A549 treated with CORT108297 at 1 μM for 4 hours (cell line): Measurements from ENCODE around the gene ZNF266. TPM values are rescaled to one million over a fixed set of nuclear protein-coding genes. Genes with fewer than 3 reads are reported as not detected.

ENCODE experiments used
- total RNA-seq: library from RNA; stranded (reverse); fragments of 200-300 nt; extraction: Qiagen RNA extraction; gene quantifications from 5 replicates; pipeline ENCODE4 v1.2.3, GENCODE V29; 2022

Gene ZNF266
- 3.4 to 4.2 TPM (median 3.5 TPM) in 5 replicates for total RNA-seq

DNA sequence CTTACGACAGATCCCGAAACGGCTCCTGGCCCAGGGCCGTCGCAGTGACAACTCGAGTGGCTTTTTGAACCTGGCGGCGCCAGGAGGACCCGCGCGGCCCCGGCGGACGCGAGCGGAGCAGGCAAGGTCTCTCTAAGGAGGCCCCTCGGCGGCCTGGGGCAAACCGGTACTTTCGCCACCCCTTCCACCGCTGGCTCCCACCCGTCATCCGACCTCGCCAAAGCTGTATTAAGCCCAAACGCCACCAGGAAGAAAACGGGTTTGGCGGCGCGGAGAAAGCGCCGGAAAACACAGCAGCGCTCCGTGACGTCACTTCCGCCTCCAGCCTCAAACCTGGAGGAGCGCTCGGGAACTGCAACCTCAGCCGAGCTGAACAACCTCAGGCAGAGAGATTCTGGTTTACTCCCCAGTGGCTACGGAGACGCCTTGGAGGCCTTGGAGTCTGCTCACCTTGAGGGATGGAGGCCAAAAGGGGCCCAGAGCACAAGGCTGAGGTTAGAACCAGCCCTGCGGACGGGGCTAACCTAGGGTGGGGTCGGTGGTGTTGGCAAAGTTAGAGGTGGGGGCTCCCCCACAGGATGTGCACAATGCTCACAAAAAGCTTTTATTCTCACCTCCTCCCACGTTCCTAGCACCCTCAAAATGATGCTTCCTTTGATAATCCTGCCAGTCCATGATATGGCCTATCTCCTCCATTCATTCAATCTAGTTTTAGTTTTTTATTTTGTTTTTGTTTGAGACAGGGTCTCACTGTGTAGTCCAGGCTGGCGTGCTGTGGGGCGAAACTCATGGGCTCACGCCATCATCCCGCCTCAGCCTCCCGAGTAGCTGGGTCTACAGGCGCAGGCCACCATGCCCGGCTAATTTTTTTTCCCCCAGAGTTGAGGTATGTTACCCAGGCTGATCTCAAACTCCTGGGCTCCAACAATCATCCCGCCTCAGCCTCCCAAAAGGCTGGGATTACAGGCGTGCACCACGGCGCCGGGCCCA is at the start of gene ZNF266:
Gene ZNF266, minus strand, starts transcription at position 295 of the 990 bp plus-strand sequence. CDS start 15,484 bp downstream, outside the sequence.

DNA sequence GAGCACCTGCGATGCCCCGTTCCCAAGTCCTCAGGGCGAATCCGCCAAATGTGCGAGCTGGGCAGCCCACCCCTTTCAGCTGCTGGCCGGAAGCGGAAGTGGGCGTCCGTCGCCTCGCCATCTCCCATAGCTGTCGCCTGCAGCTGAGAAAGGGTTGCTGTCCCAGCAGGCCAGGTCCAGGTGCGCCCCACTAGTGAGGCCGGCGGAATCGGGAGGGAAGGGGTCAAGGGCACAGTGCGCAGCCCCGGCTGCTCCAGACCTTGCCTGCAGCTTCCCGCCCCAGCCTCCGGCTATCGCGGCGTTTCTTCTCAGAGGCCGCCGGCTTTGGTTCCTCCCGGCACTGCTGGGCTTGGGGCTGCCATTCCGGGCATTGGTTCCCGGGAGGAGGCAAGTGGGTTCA is 72.5 kb downstream of the ZNF266 start, which contains the start of gene ZNF177:
Gene ZNF177, plus strand, starts transcription at position 109 of the 400 bp plus-strand sequence. CDS start 15,299 bp downstream, outside the sequence.

Other genes with a start within 250 kb of the ZNF266 start
- gene OR7D4, start 216.0 kb downstream of the ZNF266 start, total RNA-seq: not detected in 5 replicates
- gene OR7E24, start 184.6 kb downstream of the ZNF266 start, total RNA-seq: not detected in 5 replicates
- gene ZNF699, start 125.7 kb downstream of the ZNF266 start, total RNA-seq: 0.66 to 1.6 TPM (median 1.2 TPM) in 5 replicates
- 4.4 to 5.9 TPM (median 5.5 TPM) in 5 replicates for gene ZNF559, start 111.4 kb downstream of the ZNF266 start, total RNA-seq
- 0.38 to 0.69 TPM (median 0.57 TPM) in 5 replicates for gene ZNF177, start 72.6 kb downstream of the ZNF266 start, total RNA-seq
- not detected in 5 replicates for gene ZNF560, start 63.0 kb upstream of the ZNF266 start, total RNA-seq
- 0.44 to 1.5 TPM (median 1.1 TPM) in 5 replicates for gene ZNF426, start 103.1 kb upstream of the ZNF266 start, total RNA-seq
- gene ZNF121, start 148.9 kb upstream of the ZNF266 start, total RNA-seq: 2.8 to 4.2 TPM (median 2.9 TPM) in 5 replicates
- gene ZNF561, start 185.7 kb upstream of the ZNF266 start, total RNA-seq: 6.7 to 14.4 TPM (median 8.5 TPM) in 5 replicates
- gene ZNF562, start 239.5 kb upstream of the ZNF266 start, total RNA-seq: 5.8 to 8.8 TPM (median 6.6 TPM) in 5 replicates